GM21381 (cell line): Measurements from ENCODE around the gene GALNT10.
A peak's percentile ranks its signal among the peaks of the same experiment; 100 is the strongest.

Experiments
- ATAC-seq: cut with Tn5 transposase; IDR thresholded peaks from one replicate; pipeline ENCODE4 v1.9.1; 2021; ENCODE audit warnings: mild to moderate bottlenecking, moderate library complexity; ENCODE audit not compliant: unreplicated experiment

Gene GALNT10

GRCh38 chr5:154466147-154466546 lies 275.6 kb downstream of the GALNT10 start:
- ATAC-seq: no peak

GRCh38 chr5:154466671-154467070 lies 276.1 kb downstream of the GALNT10 start:
- no peak for ATAC-seq

DNA sequence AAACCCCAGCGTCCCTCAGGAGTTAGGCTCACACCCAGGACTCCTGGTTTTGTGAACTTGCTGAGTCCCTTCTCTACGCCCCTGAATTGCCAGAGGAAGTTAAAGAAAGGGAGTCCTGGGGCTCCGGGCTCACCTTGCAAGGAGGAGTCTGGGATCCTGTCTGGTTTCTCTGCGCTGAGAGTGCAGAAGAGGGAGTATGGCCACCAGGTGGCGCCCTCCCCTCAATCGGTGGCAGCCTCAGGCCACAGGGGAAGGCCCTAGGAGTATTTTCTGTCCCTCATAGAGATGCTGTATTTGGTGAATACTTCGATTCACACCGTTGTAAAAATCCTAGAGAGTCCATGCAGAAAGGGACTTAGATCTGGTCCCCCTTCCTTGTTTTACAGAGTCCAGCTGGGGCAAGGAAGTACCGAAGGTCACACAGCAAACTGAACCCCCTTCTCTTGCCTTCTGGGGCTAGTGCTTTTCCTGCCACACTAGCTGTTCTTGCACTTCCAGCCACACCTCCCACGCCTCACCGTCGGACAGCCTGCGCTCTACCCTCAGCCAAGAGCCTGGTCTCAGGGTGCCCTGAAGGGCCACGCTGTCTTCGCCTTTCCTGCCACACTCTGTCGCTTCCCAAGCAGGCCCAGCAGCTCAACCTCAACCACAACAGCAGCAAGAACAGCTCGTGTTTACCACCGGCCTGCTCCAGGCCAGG lies 277.3 kb downstream of the GALNT10 start:
- peak; percentile 93 for ATAC-seq

DNA sequence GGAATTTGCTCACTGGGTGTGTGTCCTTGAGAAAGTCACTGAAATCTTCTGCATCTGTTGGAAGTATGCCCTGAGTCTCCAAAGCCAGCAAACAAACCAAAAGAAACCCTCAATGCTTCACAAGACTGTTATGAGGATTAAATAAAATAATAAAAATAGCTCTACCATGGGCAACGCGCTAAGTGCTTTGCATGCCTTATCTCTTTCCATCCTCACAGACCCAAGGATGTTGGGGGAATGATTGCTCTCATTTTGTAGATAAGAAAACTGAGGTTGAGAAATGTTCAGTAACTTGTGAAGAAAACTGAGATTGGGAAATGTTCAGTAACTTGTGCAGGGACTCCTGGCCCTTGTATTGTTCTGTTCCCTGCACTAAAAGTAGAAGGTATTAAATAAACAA lies 279.6 kb downstream of the GALNT10 start:
- no peak for ATAC-seq
